Putamen (tissue), 1 donor: ENCODE data around the gene PCYT2.

Experiments
- DNase-seq: peaks from one replicate; pipeline ENCODE4 v3.0.0-alpha.2; 2016; ENCODE audit warnings: low spot score

PCYT2 gene

GRCh38 chr17:81899514-81900166 is 11.6 kb downstream of the PCYT2 start:
- no peak for DNase-seq

GRCh38 chr17:81898885-81899284 is 12.3 kb downstream of the PCYT2 start:
- no peak for DNase-seq

GRCh38 chr17:81898029-81898866 is 13.0 kb downstream of the PCYT2 start:
- no peak for DNase-seq

- no peak for DNase-seq
Observed at GRCh38 chr17:81895400-81895799, 15.8 kb downstream of the PCYT2 start.

GRCh38 chr17:81891303-81891552 is 20.0 kb downstream of the PCYT2 start:
- no peak for DNase-seq

GRCh38 chr17:81890447-81891302 is 20.5 kb downstream of the PCYT2 start:
- no peak for DNase-seq

GRCh38 chr17:81889602-81890001 is 21.6 kb downstream of the PCYT2 start:
- no peak for DNase-seq

GRCh38 chr17:81888988-81889595 is 22.1 kb downstream of the PCYT2 start:
- no peak for DNase-seq

- no peak for DNase-seq
Observed at GRCh38 chr17:81888105-81888987, 22.9 kb downstream of the PCYT2 start.

GRCh38 chr17:81885869-81886548 is 25.2 kb downstream of the PCYT2 start:
- DNase-seq, result no peak

GRCh38 chr17:81885454-81885853 is 25.7 kb downstream of the PCYT2 start:
- no peak for DNase-seq

GRCh38 chr17:81884968-81885367 is 26.2 kb downstream of the PCYT2 start:
- DNase-seq, result no peak

GRCh38 chr17:81884520-81884919 is 26.7 kb downstream of the PCYT2 start:
- DNase-seq, result no peak

- no peak for DNase-seq
Observed at GRCh38 chr17:81879121-81879520, 32.1 kb downstream of the PCYT2 start.

GRCh38 chr17:81878294-81878693 is 32.9 kb downstream of the PCYT2 start:
- no peak for DNase-seq

- DNase-seq, result no peak
Observed at GRCh38 chr17:81877569-81877968, 33.6 kb downstream of the PCYT2 start.

- DNase-seq, result peak; percentile 88
Observed at GRCh38 chr17:81871387-81872230, 39.6 kb downstream of the PCYT2 start.

GRCh38 chr17:81870981-81871386 is 40.2 kb downstream of the PCYT2 start, which contains the start of gene ARHGDIA:
Gene ARHGDIA (minus strand): TSS chr17:81871337. CDS start chr17:81869930, 1,407 bp downstream.
- no peak for DNase-seq

- DNase-seq, result no peak
Observed at GRCh38 chr17:81870131-81870980, 40.8 kb downstream of the PCYT2 start.
